ENCODE results near the gene MS4A8.

Gene MS4A8

DNA sequence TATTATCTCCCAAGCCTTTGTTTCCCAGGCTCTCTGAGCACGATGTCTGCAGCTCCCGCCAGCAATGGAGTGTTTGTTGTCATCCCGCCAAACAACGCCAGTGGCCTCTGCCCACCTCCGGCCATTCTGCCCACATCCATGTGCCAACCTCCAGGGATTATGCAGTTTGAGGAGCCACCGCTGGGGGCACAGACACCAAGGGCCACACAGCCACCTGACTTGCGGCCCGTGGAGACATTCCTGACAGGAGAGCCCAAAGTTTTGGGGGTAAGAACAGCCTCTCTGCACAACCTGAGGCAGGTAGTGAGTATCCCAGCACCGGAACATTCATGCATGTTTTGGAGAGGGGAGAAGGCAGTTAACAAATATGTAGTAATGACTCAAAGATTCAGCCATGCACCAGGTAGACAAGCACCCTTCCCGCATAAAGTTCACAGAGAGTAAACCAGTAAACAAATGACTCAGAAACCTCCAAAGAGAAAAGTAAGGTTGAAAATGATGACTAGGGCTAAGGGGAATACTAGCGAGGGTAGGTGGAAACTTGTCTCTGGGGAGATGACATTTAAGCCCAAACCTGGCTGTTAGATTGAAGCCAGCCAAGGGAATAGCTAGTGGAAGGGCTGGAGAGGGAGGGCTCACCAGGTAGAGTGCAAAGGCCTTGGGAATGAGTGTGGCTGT lies 64.4 kb downstream of the MS4A8 start:
- no peak for DNase-seq (ENCODE audit: low read depth in 2 of 2)

DNA sequence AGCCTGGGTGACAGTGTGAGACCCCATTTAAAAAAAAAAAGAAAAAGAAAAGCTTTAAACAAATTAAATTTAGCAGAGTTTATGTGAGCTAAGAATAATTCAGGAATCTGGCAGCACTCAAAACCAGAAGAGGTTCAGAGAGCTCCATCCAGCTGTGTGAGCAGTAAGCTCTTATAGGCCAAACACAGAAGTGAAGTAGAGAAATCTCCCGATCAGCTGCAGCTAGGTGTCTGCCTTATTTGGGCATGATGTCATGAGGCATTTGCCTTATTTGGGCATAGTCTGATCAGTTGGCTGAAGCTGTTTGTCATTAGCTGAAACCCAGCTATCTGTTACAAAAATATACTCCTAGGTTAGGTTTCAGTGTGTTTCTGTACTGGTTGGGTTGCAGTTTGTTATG lies 65.5 kb downstream of the MS4A8 start:
- no peak for DNase-seq (ENCODE audit: low read depth in 2 of 2)

DNA sequence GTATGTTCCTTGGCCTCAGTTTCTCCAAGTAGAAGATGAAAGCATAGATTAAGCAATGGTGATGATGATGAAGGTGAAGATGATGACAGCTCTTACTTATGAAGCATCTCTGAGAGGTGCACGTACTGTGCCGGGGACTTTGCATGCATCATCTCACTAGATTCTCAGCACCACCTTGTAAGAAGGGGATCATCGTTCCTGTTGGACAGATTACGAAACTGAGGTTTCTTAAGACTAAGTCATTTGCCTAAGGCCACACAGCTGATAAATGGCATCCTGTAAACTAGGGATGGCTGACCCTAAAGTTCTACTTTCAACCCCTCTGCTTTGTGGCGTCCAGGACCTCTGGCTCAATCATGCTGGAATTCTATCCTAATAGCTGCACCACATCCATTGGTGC lies 65.9 kb downstream of the MS4A8 start:
- no peak for DNase-seq (ENCODE audit: low read depth in 2 of 2)
